NOMO-1 (cell line): ENCODE results near the gene TNFRSF4.

Experiments
- DNase-seq, 2 experiments: peaks; one replicate each; lab custom pipeline; 2025; ENCODE audit not compliant: unreplicated experiment in 2 of 2; lab: John Stamatoyannopoulos, UW

The TNFRSF4 gene

DNA sequence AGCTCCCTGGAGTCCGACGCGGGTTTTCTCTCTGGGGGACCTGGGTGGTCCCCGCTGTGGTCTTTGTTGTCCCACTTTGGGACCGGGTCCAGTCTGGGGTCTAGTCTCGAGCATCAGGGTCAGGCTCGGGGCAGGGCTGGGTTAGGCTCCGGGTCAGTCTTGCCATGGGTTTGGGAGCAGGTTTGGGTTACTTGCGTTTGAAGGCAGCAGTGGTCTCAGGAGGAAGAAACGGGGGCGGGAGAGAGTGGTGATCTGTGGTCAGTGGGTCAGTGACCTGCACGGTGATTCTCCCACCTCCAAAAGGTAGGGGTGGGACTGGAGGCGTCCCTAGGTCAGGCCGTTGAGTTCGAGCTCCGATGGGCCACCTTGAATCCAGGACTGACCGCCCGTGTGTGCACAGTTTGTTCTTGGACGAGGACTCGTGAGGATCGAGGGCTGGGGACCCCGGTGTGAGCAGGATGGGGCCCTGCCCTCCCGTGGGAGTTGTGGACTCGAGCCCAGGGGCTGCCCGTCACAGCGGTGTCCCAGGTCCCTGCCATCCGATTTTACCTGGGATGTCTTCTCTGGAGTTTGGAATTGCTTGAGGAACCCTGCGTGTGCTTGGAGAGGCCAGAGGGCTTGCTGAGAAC, 20.3 kb upstream of the TNFRSF4 start:
- DNase-seq: no peak

DNA sequence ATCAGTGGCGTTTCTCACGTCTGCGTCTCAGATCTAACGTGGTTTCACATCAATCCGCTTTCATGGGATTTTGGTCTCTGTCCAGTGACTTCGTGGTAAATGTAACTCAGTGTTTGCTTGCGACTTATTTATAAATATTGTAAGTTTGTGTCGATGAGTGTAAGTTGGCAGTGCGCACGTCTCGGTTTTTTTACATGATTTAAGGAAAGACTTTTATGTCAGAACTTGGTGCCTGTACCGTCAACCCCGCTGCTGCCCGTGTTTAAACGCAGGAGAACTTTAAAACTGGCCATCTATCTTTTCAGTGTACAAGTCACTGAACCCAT, 19.6 kb upstream of the TNFRSF4 start:
- DNase-seq: no peak

DNA sequence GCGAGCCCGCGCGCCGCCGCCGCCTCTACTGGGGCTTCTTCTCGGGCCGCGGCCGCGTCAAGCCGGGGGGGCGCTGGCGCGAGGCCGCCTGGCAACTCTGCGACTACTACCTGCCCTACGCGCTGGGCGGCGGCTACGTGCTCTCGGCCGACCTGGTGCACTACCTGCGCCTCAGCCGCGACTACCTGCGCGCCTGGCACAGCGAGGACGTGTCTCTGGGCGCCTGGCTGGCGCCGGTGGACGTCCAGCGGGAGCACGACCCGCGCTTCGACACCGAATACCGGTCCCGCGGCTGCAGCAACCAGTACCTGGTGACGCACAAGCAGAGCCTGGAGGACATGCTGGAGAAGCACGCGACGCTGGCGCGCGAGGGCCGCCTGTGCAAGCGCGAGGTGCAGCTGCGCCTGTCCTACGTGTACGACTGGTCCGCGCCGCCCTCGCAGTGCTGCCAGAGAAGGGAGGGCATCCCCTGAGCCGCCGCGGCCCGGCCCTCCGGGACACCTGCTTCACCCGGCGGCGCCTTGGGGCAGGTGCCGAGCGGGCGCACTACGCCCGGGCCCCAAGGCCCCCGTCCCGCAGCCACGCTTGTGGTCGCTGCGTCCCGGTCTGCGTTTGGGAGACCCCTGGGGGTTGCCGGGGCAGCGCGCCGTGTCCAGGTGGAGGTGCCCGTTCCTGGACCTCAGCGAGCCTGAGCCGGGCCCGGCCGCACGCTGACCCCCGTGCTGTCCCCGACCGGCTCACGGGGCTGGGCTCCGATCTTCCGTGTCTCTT, 19.0 kb upstream of the TNFRSF4 start:
- no peak for DNase-seq

DNA sequence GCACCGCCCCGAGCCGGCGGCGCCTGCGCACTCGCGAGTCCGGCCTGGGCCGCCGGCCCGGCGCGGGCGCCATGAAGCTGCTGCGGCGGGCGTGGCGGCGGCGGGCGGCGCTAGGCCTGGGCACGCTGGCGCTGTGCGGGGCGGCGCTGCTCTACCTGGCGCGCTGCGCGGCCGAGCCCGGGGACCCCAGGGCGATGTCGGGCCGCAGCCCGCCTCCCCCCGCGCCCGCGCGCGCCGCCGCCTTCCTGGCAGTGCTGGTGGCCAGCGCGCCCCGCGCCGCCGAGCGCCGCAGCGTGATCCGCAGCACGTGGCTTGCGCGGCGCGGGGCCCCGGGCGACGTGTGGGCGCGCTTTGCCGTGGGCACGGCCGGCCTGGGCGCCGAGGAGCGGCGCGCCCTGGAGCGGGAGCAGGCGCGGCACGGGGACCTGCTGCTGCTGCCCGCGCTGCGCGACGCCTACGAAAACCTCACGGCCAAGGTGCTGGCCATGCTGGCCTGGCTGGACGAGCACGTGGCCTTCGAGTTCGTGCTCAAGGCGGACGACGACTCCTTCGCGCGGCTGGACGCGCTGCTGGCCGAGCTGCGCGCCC, 18.3 kb upstream of the TNFRSF4 start, which contains the start of gene B3GALT6:
TSS of gene B3GALT6 (plus strand) at position 30 of the 588 bp plus-strand sequence. CDS start at position 72, 42 bp downstream.
- DNase-seq: no peak

DNA sequence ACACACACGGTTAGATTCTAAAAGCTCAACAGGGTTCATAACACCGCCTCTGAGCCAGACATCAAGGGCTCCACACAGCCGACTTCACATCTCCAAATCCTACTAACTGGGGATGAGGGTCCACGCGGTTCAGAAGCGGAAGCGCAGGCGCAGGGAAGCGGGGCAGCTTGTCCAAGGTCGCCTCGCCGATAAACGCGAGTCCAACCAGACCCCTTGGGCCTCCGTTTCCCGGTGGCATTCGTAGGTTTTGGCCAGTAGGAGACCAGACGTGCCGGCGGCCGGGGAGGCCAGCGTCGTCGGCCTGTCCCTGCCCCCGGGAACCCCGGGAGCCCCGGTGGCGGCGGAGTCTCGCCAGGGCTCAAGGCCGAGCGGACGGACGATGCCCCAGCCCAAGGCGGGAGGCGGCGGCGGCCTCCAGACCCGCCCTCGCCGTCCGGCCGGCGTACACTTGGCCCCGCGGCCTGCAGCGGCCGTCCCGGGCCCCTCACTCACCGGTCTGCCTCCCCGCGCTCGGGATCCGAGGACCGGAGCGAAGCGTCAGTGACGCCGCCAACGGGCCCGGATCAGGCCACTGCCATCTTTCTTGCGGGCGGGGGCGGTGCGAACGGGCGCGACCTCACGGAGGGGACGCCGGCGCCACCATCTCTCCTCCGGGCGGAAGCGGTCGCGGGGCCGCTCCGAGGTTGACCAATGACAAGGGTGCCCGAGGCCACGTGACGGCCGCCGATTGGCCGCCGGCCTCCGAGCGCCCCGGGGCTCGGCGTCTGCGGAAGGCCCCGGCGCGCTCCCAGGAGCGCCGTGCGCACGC, 17.7 kb upstream of the TNFRSF4 start, which contains the start of gene SDF4:
TSS of gene SDF4 (minus strand) at position 602 of the 808 bp plus-strand sequence. CDS start 3,229 bp downstream, outside the sequence.
- peak; percentile 96 for DNase-seq

DNA sequence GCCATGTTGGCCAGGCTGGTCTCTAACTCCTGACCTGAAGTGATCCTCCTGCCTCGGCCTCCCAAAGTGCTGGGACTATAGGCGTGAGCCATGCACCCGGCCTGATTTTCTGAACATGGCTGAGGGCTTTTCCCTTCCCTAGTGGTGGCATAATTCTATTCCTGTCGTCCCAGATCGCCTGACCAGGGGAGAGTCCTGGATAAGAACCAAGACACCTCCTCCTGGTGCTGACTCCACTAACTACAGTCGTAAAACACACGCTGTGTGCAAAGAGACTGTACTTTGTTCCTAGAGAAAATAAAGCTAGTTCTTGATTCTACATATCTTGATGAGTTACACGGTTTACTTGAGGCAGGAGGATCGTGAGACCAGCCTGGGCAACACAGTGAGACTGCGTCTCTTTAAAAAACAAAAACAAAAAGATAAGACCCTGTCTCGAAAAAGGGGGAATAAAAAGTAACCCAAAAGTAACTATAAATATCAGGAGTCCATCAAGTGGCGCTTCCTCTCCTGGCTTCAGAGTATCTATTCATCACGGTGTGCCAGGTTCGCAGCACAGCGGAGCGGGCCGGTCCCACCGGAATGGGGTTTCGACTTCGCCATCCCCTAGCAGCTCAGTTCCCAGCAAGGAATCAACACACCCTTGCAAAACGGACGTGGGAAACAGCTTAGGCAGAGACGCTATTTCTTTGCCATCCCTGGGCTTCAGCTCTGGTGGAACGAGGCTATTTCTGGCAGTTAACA, 16.9 kb upstream of the TNFRSF4 start:
- DNase-seq: peak in 1 of 2 experiments; percentile 44

DNA sequence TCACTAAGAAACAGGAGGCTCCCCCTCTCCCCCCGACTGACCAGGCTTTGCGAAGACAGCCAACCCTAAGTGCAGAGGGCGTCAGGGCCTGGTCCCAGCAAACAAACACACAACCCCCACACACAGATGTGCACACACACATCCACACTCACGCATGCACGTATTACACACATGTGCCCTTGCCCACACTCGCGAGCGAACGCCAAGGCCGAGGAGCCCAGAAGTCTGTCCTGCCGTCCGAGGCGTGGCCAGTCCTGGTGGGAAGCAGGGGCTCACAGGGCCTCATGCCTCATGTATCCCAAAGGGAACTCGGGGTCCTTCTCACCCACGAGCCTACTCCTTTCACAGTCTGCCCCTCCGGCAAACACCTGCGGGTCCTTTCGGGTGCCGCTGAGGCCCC, 15.8 kb upstream of the TNFRSF4 start:
- no peak for DNase-seq

DNA sequence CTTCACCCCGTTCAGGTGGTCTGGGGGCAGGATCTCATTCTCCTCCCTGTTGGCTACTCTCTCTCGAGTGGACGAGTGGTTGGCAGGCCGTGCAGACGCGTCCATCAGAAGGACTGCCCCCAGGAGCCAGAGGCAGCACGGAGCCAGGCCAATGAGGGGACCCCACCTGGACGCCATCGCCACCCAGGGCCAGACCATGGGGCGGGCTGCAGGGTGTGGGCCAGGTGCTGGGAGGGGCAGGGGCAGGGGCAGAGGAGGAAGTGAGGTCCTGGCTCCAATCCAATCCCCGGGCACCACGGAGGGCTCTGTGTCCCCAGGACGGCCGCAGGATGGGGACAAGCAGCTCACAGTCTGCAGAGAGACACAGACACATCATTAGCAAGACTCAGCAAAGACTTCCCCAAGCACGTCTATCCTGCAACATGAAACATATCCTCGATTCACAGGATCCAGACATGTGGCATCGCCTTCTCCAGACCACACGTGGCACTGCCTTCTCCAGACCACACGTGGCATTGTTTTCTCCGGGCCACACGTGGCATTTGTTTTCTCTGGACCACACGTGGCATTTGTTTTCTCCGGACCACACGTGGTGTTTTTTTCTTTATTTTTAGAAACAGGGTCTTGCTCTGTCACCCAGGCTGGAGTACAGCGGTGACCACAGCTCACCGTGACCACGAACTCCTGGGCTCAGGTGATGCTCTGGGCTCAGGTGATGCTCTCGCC, 14.8 kb upstream of the TNFRSF4 start:
- DNase-seq: no peak

DNA sequence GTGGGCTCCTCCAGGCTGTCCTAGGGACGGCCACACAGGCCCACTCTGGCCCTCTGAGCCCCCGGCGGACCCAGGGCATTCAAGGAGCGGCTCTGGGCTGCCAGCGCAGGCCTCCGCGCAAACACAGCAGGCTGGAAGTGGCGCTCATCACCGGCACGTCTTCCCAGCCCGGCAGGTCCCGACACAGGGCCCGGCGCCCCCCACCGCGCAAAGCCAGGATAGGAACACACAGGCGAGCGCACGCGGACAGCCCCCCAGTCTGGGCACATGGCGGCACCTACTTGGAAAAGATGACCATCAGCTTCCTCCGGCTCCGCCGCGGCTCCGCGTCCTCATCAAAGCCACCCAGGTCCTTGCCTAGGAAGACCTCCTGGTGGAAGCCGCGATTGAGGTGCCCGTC, 14.2 kb upstream of the TNFRSF4 start:
- DNase-seq: no peak

DNA sequence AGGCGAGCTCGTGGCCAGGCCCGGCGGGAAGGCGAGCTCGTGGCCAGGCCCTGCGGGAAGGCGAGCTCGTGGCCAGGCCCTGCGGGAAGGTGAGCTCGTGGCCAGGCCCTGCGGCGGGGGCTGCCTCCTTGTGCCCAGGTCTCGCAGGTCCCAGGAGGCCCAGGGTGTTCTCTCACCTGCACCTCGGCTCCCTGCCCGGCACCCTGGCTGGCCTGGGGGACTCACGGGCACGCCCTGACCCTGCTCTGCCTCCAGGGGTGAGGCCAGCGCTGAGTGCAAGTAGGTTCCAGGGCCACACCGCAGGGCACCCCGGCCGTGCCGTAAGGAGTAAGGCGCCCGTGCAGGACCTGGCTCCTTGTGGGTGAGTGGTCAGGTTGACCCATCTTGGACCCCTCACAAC, 13.4 kb upstream of the TNFRSF4 start:
- no peak for DNase-seq

DNA sequence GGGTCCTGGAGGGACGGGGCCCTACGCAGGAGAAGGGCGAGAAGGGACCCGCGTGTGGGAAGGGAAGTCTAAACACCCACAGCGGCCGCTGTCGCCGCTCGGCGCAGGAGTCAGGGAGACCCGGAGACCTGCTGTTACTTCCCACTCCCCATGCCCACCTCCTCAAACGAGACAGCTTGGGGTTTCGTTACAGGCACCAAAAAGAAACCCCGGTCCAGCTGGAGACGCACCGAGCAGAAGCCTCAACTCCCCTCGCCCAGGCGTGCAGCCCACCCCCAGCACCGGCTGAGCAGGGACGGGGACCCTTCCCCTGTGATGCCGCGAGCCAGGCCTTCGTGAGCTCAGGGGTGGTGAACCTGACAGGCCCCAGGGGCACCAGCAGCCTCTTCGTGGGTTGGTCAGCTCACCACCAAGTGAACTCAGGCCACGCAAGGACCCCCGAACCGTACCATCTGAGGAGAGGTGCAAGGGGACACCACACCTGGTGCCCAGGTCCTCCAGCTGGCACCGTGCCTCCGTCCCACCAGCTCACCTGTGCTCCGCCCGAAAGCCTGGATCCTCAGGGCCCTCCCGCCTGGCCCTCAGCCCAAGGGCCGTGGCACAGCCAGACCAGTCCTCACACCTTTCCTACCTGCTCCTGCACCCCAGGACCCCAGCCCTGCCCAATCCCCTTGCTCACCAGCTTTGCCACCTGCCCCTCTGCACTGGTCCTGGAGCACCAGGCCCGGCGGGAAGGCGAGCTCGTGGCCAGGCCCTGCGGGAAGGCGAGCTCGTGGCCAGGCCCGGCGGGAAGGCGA, 12.8 kb upstream of the TNFRSF4 start:
- DNase-seq: no peak

DNA sequence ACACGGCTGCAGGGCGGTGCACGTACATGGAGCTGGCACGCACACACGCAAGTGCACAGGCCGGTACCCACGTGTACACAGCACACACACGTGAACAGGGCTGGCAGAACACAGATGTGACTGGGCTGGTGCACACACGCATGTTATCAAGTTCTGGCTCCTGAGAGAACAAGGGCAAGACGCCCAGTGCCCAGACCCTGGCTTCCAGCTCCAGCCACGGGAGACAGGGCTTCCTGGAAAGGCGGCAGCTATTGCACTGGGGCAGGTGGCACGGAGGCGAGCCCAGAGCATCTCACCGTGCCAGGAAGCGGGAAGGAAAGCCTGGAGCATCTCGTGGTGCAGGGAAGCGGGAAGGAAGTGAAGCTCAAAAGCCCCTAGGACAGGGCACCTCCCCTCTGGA, 12.0 kb upstream of the TNFRSF4 start:
- DNase-seq: no peak

DNA sequence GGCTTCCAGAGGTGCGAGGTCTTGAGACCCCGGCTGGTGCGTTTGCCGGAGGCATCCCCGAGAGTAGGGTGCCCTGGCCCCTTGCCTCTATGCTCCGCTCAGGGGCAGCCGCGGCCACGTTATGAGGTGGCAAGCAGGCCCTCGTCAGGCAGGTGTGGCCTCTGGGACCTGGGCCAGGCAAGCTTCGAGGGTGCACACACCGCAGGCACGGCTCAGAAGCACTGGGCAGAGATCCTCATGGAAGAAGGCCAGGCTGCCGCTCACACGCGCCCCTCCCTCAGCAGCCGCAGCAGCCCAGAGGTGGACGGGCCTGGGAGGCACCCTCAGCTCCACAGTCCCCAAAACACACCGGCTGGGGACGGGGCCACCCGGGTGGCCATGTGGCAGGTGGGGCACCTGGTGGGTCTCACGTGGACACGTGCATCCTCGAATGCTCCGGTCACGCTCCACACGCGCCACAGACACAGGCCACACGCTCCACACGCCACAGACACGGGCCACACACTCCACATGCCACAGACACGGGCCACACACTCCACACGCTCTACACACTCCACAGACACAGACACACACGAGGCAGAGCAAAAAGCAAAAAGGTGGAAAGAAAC, 11.4 kb upstream of the TNFRSF4 start:
- no peak for DNase-seq

DNA sequence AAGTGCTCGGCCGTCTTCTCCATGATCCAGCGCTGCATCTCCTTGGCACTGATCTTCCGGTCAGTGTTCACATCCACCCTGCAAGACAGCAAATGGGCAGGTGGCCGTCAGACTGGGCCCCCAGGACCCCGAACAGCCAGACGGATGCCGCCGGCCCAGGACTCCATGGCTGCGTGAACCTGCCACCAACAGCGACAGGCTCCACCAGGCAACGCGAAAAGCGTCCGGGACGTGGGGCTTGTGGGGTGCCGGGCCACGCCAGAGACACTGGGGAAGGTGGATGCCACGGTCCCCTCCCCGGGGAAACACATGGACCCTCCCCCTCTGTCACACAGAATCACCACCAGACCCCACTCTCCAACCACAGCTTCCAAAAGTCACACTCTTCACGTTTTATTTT, 9.9 kb upstream of the TNFRSF4 start:
- DNase-seq: no peak

DNA sequence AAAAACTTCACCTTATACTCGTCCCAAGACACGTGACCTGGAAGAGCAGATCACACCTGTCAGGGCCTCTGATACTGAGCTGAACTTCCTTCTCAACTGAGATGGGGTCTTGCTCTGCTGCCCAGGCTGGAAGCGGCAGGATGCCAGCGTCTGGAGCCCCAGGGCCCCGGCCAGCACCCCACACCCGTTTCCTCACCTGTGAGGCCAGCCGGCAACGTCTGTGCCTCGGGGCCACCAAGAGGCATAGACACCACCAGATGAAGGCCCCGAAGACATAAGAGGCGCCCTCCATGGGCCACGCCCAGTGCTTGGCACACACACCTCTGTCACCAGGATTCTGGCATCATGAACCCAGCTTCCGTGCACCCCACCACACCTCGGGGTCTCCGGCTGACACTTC, 9.4 kb upstream of the TNFRSF4 start:
- no peak for DNase-seq

DNA sequence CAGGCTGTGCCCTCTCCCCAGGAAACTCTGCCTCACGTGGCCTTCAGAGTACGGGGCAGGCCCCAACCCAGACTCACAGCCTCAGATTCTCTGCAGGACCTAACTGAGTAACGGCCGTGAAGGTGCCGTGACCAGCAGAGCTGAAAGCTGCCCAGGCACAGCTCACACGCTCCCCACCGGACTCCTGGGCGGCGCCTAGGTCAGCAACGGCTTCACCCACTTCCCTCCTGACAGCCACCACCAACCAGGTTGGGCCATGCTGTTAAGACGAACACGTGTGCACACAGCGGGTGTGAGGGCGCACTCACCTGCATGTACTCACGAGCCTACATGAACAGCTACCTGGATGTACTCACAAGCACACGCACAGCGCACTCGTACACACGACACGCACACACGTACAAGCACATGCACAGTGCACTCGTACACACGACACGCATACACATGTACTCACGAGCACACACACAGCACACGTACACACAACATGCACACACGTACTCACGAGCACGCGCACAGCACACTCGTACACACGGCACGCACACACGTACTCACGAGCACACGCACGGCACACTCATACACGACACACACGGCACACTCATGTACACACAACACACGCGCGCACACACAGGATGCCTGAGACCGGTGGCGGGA, 8.7 kb upstream of the TNFRSF4 start:
- no peak for DNase-seq

DNA sequence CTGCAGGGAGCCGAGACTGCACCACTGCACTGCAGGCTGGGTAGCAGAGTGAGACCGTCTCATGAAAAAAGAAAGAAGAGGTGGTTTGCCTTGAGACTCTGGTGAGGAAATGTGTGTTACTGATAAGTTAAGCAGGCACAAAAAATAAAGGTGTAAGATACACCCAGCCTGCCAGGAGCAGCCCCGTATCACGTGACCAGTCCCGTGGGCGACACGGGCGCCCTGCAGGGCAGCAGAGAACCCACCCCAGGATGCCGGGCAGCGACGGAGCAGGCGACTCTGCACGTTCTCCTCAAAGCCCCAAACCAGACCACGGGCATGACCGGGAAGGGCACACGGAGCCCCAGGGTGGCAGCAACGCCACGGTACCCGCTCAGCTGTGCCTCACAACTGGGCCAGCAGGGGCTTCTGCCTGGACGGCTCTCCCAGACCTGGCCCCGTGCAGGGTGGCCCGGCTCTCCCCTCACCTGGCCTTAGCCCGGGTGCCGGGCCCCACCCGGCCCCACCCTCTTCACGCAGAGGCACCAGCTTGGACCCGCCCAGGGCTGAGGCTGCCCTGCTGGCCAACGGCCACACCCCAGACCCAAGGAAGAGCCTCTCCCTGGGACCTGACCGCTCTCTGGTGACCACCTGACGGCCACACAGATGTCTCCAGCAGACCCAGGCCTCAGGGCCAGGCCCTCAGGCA, 8.1 kb upstream of the TNFRSF4 start:
- no peak for DNase-seq

DNA sequence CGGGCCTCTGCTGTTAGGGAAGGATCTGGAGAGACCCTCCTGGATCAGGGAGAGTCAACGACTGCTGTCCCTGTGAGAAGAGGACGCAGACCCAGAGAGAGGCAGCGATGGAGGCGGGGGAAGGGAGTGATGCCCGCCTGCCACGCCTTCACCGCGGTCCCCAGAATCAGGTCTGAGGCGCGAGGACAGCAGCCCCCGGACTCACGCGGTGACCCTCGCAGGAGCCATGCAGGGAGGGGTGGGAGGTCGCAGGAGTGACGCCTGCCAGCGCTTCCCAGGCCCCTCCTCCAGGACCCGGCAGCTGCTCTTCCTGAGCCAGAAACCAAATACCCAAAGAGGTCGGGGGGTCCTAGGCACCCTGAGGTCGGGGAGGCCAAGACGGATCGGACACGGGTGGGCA, 6.2 kb upstream of the TNFRSF4 start:
- no peak for DNase-seq
